ENCODE results near the gene ERBB4.

ERBB4 gene

GRCh38 chr2:211434773-211435172 is 1103.8 kb downstream of the ERBB4 start:
- Histone ChIP-seq H3K4me3 (no peak overlapping the region), H3K27ac (no peak overlapping the region)
- no peak for TF ChIP-seq CTCF (IDR thresholded peaks at IDR 0.05)
- DNase-seq (ENCODE audit: low spot score): no peak

DNA sequence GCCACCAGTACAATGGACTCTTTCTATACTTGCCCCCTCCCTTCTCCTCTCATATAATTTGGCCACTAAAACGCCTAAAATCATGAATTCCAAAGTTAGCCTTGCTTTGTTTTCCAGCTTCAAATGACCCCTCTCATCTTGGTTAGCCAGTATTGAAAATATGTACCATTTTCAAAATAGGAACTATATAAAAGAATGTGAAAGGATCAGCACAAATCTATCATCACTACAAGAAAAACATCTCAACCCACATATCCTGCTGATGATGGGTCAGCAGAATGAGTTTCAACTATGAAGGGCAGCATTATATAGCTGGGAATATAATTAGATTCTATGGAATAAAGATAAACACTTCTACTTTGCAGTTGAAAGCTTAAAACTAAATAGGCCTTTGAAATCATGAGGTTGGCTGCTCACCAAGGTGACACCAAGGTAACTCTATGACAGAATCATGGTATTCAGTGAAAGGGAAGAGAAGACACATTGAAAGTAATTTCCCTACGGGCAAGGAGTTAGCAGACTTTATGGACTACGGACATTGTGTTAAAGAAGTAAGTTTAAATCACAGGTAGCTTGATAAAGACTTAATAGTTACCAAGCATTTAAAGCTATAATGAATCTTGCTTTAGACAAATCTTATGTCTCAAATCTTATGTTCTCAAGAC is 1109.2 kb downstream of the ERBB4 start:
- H3K4me3 ChIP-seq: no peak overlapping the region
- DNase-seq (ENCODE audit: low spot score): no peak

GRCh38 chr2:211426240-211426639 is 1112.4 kb downstream of the ERBB4 start:
- no peak for TF ChIP-seq CTCF (IDR thresholded peaks at IDR 0.05)
- no peak for DNase-seq (ENCODE audit: low spot score)
- no peak overlapping the region for H3K27ac ChIP-seq

More for the DNA sequence above, 1109.2 kb downstream of the ERBB4 start:
- no peak overlapping the region for H3K27ac ChIP-seq
- no peak for TF ChIP-seq CTCF (IDR thresholded peaks at IDR 0.05)

GRCh38 chr2:211423018-211423417 is 1115.6 kb downstream of the ERBB4 start:
- no peak for DNase-seq (ENCODE audit: low spot score)
- H3K27ac ChIP-seq: no peak overlapping the region
- TF ChIP-seq CTCF (IDR thresholded peaks at IDR 0.05): no peak

More at GRCh38 chr2:211426240-211426639, 1112.4 kb downstream of the ERBB4 start:
- no peak overlapping the region for H3K4me3 ChIP-seq

GRCh38 chr2:211417544-211417943 is 1121.1 kb downstream of the ERBB4 start:
- Histone ChIP-seq H3K27ac (no peak overlapping the region), H3K4me3 (no peak overlapping the region)
- TF ChIP-seq CTCF (IDR thresholded peaks at IDR 0.05): no peak
- DNase-seq (ENCODE audit: low spot score): no peak

More at GRCh38 chr2:211423018-211423417, 1115.6 kb downstream of the ERBB4 start:
- H3K4me3 ChIP-seq: no peak overlapping the region

- no peak for DNase-seq (ENCODE audit: low spot score)
- Histone ChIP-seq H3K27ac (no peak overlapping the region), H3K4me3 (no peak overlapping the region)
- no peak for TF ChIP-seq CTCF (IDR thresholded peaks at IDR 0.05)
Observed at GRCh38 chr2:211416373-211416772, 1122.2 kb downstream of the ERBB4 start.

DNA sequence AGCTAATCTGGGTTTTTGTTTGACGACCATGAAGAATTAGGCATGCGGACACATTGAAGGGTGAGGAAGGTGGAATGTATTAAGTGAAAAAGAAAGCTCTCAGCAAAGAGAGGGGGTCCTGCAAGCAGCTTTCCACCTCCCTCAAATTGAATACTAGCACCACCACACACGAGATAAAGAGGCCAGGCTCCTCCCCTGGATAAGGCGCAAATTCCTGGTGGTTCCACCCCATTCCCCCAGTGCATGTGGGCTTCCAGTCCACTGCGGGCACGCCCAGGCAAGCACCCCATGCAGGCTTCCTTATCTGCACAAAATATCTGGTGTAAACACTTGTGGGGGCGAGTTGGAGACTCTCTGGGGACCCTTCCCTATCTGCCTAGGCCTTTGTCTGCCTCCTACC is 1124.9 kb downstream of the ERBB4 start:
- DNase-seq (ENCODE audit: low spot score): no peak
- H3K4me3 ChIP-seq: no peak overlapping the region
- no peak for TF ChIP-seq CTCF (IDR thresholded peaks at IDR 0.05)
- H3K27ac ChIP-seq: no peak overlapping the region
